SIG-M5 treated with dmso at 0.1 percent for 504 hours (cell line): ENCODE results near the gene DGKE.

Source experiments
- DNase-seq: peaks from one replicate; lab custom pipeline; 2025; ENCODE audit not compliant: unreplicated experiment; lab: John Stamatoyannopoulos, UW

DGKE gene

DNA sequence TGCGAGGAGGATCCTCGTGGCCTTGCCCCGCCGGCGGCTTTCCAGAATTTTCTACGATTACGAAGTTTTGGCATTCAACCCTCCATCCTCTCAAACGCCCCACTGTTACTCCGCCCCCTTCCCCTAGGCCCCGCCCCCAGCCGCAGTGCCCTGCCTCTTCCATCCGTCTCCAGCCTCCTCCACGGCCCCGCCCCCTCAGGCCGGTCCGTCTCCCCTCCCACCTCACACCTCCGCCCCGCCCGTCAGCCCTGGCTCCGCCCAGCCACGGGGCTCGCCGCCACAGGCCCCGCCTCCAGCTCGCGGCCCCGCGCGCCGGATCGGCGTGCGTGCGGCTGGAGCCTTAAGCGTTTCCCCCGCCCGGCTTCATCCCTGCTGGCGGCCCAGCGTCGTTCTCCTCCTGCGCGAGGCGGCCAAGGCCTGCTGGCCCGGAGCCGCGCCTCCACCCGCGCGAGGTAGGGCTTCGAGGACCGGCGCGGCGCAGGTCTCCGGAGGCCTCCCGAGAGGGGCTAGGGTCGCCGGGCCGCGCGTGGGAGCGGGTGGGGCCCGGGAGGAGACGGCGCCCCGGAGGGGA lies at the start of gene DGKE, which contains the start of gene C17orf67:
TSS of gene DGKE (plus strand) at position 343 of the 571 bp plus-strand sequence. CDS start 645 bp downstream, outside the sequence.
TSS of gene C17orf67 (minus strand) at position 112 of the 571 bp plus-strand sequence. CDS start 18,110 bp downstream, outside the sequence.
- DNase-seq: peak; percentile 94

DNA sequence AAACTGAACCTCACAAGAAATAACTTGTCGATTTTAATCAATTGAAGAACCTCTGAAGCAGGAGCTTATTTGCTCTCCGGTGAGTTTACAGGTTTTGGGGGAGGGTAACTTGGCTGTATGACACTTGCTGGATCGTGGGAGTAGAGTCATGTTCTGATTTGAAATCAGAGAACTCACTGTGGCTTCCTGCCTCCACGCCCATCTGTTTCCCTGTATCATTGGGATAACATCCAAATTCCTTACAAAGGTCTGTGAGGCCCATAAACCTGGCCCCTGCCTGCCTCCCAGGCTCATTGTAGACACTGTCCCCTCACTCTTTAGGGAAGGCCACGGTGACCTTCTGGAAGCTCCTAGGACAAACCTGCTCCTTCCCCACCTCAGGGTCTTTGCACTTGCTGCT lies 48.5 kb upstream of the DGKE start:
- DNase-seq: no peak

- no peak for DNase-seq
Measured at GRCh38 chr17:56785997-56786680, 47.8 kb upstream of the DGKE start.

- peak; percentile 95 for DNase-seq
Measured at GRCh38 chr17:56786989-56787482, 46.9 kb upstream of the DGKE start.

DNA sequence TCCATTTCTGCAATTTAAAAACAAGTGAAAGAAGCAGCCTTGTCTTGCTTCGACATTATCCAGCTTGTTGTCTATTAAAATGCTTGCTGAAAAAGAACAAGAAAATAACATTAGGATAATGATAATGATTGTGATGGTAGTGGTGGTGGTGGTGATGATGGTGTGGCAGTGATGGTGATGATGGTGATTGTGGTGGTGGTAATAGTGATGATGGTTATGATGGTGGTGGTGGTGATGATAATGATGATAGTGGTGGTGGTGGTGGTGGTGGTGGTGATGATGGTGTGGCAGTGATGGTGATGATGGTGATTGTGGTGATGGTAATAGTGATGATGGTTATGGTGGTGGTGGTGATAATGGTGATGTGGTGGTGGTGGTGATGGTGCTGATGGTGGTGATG lies 41.7 kb upstream of the DGKE start:
- DNase-seq: no peak

GRCh38 chr17:56793531-56793930 lies 40.4 kb upstream of the DGKE start:
- DNase-seq: no peak

- DNase-seq: peak; percentile 14
Measured at GRCh38 chr17:56793957-56794356, 40.0 kb upstream of the DGKE start.

DNA sequence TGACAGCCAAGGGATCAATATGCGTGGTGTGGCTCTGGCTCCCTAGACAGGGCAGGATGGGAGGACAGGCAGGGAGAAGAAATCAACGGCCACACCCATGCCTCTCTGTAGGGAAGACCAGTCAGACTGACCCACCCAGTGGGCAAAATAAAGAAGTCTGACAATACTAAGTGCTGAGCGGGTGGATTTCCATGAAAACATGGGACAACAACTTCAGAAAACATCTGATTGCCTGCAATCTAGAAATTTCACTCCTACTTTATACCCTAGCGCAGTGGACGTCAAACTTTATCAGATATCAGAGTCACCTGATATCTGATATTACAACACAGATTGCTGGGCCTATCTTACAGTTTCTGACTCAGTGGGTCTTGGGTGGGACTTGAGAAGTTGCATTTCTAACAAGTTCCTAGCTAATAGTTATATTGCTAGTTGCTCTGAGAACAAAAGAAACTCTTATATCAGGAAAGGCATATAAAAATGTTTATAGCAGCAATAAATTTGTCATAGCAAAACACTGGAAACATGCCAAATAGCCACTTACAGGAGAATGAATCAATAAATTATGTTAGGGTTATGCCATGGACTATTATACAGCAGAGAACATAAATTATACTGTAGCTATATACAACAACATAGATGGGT lies 38.6 kb upstream of the DGKE start:
- DNase-seq: no peak

DNA sequence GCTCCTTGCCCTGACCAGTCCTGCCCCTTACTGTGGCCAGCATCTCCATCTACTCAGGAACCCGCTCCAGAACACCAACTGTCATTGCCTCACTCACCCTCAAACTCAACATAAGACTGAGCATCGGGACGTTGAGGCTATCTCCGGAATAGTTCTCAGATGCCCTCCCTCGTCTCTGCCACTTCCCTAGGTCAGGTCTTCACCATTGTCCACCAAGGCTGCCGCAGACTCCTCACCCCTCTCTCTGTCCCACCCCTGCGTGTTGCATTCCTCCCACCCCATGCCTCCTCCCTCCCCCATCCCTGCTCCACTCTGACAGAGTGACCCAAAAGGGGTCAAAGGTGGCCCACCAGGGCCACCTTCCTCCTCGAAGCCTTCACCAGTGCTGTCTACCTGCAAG lies 37.4 kb upstream of the DGKE start:
- no peak for DNase-seq

GRCh38 chr17:56798916-56799315 lies 35.0 kb upstream of the DGKE start:
- DNase-seq: peak; percentile 56

- DNase-seq: no peak
Measured at GRCh38 chr17:56801459-56802178, 32.3 kb upstream of the DGKE start.

DNA sequence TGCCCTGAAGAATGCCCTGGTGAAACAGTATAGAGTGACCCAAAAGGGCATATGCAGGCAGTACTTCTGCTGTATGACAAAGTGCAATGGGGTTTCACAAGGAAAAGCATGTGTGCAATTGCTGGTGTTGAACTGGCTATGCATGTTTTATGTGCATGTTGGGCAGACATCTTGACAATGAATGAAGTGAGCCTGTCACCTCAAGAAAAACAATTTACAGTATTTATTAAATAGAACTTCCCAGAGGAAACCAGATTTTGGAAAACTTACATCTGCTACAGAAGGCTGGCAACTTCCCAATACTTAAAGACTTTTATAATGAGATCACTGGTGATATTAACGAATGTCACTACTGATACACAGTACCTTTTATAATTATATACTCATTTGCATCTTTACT lies 30.9 kb upstream of the DGKE start:
- no peak for DNase-seq

GRCh38 chr17:56804454-56804853 lies 29.5 kb upstream of the DGKE start:
- DNase-seq: no peak

GRCh38 chr17:56806949-56807348 lies 27.0 kb upstream of the DGKE start:
- DNase-seq: no peak

GRCh38 chr17:56807723-56808122 lies 26.2 kb upstream of the DGKE start:
- DNase-seq: no peak

GRCh38 chr17:56808503-56808902 lies 25.4 kb upstream of the DGKE start:
- peak; percentile 21 for DNase-seq

DNA sequence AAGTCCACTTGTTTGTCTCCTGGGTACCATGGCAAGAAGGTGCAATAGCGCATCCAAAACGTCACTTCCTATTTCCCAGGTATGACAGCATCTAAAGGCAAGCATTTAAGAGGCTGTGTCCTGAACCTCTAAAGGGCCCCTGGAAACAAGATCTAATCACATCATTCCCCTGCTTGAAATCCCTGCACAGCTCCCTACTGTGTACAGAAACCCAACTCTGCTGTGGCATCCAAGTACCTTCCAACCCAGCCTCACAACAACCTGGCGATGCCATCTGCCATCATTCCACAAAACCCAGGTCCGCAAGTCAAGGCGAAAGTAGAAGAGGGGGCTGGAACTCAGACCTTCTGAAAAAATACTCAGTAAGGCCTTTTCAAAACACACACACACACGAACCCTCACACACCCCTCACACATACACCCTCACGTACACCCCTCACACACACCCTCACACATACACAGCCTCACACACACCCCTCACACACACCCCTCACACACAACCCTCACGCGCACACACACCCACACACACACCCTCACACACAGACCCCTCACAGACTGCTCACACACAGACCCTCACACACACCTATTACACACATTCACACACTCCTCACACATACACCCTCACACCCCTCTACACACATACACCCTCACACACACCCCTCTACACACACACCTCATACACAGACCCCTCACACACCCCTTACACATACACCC lies 24.7 kb upstream of the DGKE start:
- no peak for DNase-seq

GRCh38 chr17:56809820-56810179 lies 24.2 kb upstream of the DGKE start:
- no peak for DNase-seq

GRCh38 chr17:56810343-56810742 lies 23.6 kb upstream of the DGKE start:
- no peak for DNase-seq

DNA sequence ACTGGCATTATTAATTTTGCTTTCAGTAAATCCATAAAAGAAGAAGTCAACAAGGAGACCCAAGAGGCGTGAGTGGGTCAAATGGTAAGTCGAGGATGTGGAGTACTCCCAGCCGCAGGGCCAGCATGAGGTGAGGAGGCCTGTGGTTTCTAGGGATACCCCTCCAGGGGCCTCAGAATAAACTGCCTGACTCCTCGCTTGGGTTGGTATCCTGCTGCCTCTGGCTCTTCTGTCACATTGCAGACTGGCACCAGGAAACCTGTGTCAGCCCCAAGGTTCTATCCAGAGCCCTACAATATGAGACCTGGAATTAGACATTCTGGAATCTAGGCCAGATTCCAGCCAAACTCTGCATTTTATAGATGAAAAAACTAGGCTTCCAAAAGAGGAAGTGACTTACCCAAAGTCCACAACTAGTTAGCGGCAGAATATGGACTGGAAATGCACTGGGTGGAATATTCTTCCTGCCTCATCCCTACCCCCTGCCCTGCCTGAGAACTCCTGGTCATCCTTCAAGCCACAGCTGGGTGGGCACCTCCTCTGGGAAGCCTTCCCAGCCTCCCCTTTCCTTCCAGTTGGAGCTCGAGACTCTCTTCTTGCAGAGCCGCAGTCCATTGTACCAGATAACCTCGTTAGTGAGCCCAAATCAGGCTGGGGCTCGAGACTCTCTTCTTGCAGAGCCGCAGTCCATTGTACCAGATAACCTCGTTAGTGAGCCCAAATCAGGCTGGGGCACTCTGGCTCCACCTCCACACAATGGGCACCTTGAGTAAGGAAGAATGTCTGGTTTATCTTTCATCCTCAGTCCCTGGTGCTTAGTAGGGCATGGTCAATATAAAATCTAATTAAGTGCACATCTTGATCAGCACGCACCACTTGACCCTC lies 22.8 kb upstream of the DGKE start:
- no peak for DNase-seq
